Neural cell (in vitro differentiated cells): ENCODE results near the gene MCAM. TPM values are rescaled to one million over a fixed set of nuclear protein-coding genes. Genes with fewer than 3 reads are reported as not detected.

Experiments
- H2AFZ ChIP-seq: fragments of 200-600, 300-800 bp; sonication (generic), shearing (Covaris generic); 2 replicates; pipeline ENCODE4 v1.6.0; 2014; ENCODE audit warnings: low read depth, mild to moderate bottlenecking, antibody characterized with exemption, low read length, moderate library complexity
- H3F3A ChIP-seq: fragments of 200-600 bp; shearing (Covaris generic); 2 replicates; pipeline ENCODE4 v1.6.1; 2016; ENCODE audit warnings: mild to moderate bottlenecking, moderate library complexity, mixed read lengths, antibody characterized with exemption, low read length; ENCODE audit not compliant: insufficient read depth, poor library complexity, severe bottlenecking
- H3K27ac ChIP-seq: fragments of 200-600, 300-800 bp; sonication (generic), shearing (Covaris generic); 2 replicates; pipeline ENCODE4 v1.5.1; 2014; ENCODE audit warnings: mild to moderate bottlenecking, low read length, moderate library complexity
- H3K27me3 ChIP-seq: fragments of 300-800, 200-600 bp; sonication (generic), shearing (Covaris generic); 2 replicates; pipeline ENCODE4 v1.6.0; 2014; ENCODE audit warnings: mild to moderate bottlenecking, low read depth, low read length, moderate library complexity; ENCODE audit not compliant: insufficient read depth
- H3K36me3 ChIP-seq: fragments of 300-800, 200-600 bp; sonication (generic), shearing (Covaris generic); 2 replicates; pipeline ENCODE4 v1.5.1; 2014; ENCODE audit warnings: mild to moderate bottlenecking, antibody characterized with exemption, low read length, moderate library complexity; ENCODE audit not compliant: insufficient read depth
- H3K4me2 ChIP-seq: fragments of 300-800, 200-600 bp; sonication (generic), shearing (Covaris generic); 2 replicates; pipeline ENCODE4 v1.6.0; 2014; ENCODE audit warnings: mild to moderate bottlenecking, low read length
- H3K4me3 ChIP-seq: fragments of 300-800, 200-600 bp; sonication (generic), shearing (Covaris generic); 2 replicates; pipeline ENCODE4 v1.5.1; 2014; ENCODE audit warnings: mild to moderate bottlenecking, low read length, moderate library complexity
- H3K79me2 ChIP-seq: fragments of 200-600 bp; shearing (Covaris generic); replicated peaks from 2 replicates; pipeline ENCODE4 v1.6.0; 2014; ENCODE audit warnings: mild to moderate bottlenecking, low read length, moderate library complexity; ENCODE audit not compliant: insufficient read depth
- H3K9ac ChIP-seq: fragments of 300-800, 200-600 bp; sonication (generic), shearing (Covaris generic); 2 replicates; pipeline ENCODE4 v1.6.1; 2016; ENCODE audit warnings: mild to moderate bottlenecking, low read length, mixed read lengths
- H3K9me2 ChIP-seq: fragments of 200-600 bp; shearing (Covaris generic); 2 replicates; pipeline ENCODE4 v1.6.1; 2016; ENCODE audit warnings: mild to moderate bottlenecking, low read length, mixed read lengths; ENCODE audit not compliant: insufficient read depth
- H3K9me3 ChIP-seq: fragments of 200-600, 300-800 bp; sonication (generic), shearing (Covaris generic); 2 replicates; pipeline ENCODE4 v1.6.1; 2016; ENCODE audit warnings: mild to moderate bottlenecking, mixed run types, low read length, moderate library complexity, mixed read lengths
- H4K20me1 ChIP-seq: fragments of 200-600 bp; shearing (Covaris generic); 2 replicates; pipeline ENCODE4 v1.6.1; 2016; ENCODE audit warnings: mild to moderate bottlenecking, mixed run types; ENCODE audit not compliant: insufficient read depth
- CTCF ChIP-seq: fragments of 450-650 bp; IDR thresholded peaks from 2 replicates; pipeline ENCODE4 v1.5.1; 2014; ENCODE audit warnings: antibody characterized with exemption, mild to moderate bottlenecking, moderate library complexity; ENCODE audit not compliant: poor library complexity, severe bottlenecking
- EP300 ChIP-seq: fragments of 450-650 bp; conservative IDR thresholded peaks from 2 replicates; pipeline ENCODE4 v1.6.1; 2014; ENCODE audit warnings: antibody characterized with exemption, mild to moderate bottlenecking, moderate library complexity; ENCODE audit not compliant: poor library complexity, severe bottlenecking
- EZH2 ChIP-seq: fragments of 200-600, 300-800 bp; shearing (Covaris generic), sonication (generic); IDR thresholded peaks from 2 replicates; pipeline ENCODE4 v1.6.1; 2014; ENCODE audit warnings: antibody characterized with exemption, low read length, borderline replicate concordance, mild to moderate bottlenecking; ENCODE audit not compliant: insufficient read depth, poor library complexity, severe bottlenecking
- MXI1 ChIP-seq: fragments of 450-650 bp; conservative IDR thresholded peaks from 2 replicates; pipeline ENCODE4 v1.6.1; 2014; ENCODE audit warnings: antibody characterized with exemption, mild to moderate bottlenecking; ENCODE audit not compliant: poor library complexity, severe bottlenecking
- RAD21 ChIP-seq: fragments of 450-650 bp; conservative IDR thresholded peaks from 2 replicates; pipeline ENCODE4 v1.6.1; 2014; ENCODE audit warnings: antibody characterized with exemption, mild to moderate bottlenecking, moderate library complexity
- REST ChIP-seq: IDR thresholded peaks from 2 replicates; pipeline ENCODE4 v1.6.1; 2012; ENCODE audit warnings: borderline replicate concordance
- SMC3 ChIP-seq: fragments of 450-650 bp; conservative IDR thresholded peaks from 2 replicates; pipeline ENCODE4 v1.6.1; 2014; ENCODE audit warnings: antibody characterized with exemption, mild to moderate bottlenecking, moderate library complexity; ENCODE audit not compliant: poor library complexity
- TAF1 ChIP-seq: IDR thresholded peaks from 2 replicates; pipeline ENCODE4 v1.6.1; 2012; ENCODE audit warnings: low read depth
- polyA plus RNA-seq: library from polyadenylated mRNA; depleted of rRNA; stranded (reverse); fragments of >200 nt; gene quantifications from 2 replicates; pipeline ENCODE4 v1.2.3, GENCODE V29; 2014

Gene MCAM
- polyA plus RNA-seq, 1 donor from 2014 or later: 7.5 TPM

- Histone ChIP-seq H3K79me2 (no peaks in the 10 kb centered on the region), H3K9me2 (no peaks in the 10 kb centered on the region), H4K20me1 (no peaks in the 10 kb centered on the region), H3K9ac (no peak overlapping the region), H3K27me3 (no peaks in the 10 kb centered on the region), H3F3A (no peaks in the 10 kb centered on the region), H2AFZ (no peak overlapping the region), H3K27ac (no peak overlapping the region), H3K4me2 (no peak overlapping the region), H3K9me3 (no peaks in the 10 kb centered on the region), H3K4me3 (no peak overlapping the region), H3K36me3 (peaks cover 19% of the 10 kb centered on the region)
- no peak for TF ChIP-seq CTCF
- no peak for TF ChIP-seq EP300
- TF ChIP-seq EZH2: no peak
- TF ChIP-seq REST: no peak
- no peak for TF ChIP-seq SMC3
- TF ChIP-seq TAF1: no peak
- no peak for TF ChIP-seq MXI1
- no peak for TF ChIP-seq RAD21
Observed at GRCh38 chr11:119273721-119274120, 43.2 kb downstream of the MCAM start.

- Histone ChIP-seq H3F3A (no peaks in the 10 kb centered on the region), H3K4me3 (no peak overlapping the region), H3K9ac (no peak overlapping the region), H3K27ac (no peak overlapping the region), H3K36me3 (no peaks in the 10 kb centered on the region), H3K9me2 (no peaks in the 10 kb centered on the region), H3K4me2 (no peak overlapping the region), H2AFZ (no peak overlapping the region), H3K79me2 (no peaks in the 10 kb centered on the region), H3K27me3 (no peaks in the 10 kb centered on the region), H4K20me1 (no peaks in the 10 kb centered on the region), H3K9me3 (no peaks in the 10 kb centered on the region)
- TF ChIP-seq REST (no peak), RAD21 (no peak), EP300 (no peak), MXI1 (no peak), EZH2 (no peak), TAF1 (no peak)
Observed at GRCh38 chr11:119267645-119268044, 49.3 kb downstream of the MCAM start.
